HG03108 (cell line): ENCODE data around the gene SPZ1.
"Not testable (repeated sequence)": the region's sequence is repeated elsewhere in the genome, so short reads cannot be mapped to it uniquely, and the experiment has no call there.

Experiments
- ATAC-seq: cut with Tn5 transposase; IDR thresholded peaks from one replicate; pipeline ENCODE4 v1.9.1; 2021; ENCODE audit warnings: moderate library complexity; ENCODE audit not compliant: unreplicated experiment

Gene SPZ1

DNA sequence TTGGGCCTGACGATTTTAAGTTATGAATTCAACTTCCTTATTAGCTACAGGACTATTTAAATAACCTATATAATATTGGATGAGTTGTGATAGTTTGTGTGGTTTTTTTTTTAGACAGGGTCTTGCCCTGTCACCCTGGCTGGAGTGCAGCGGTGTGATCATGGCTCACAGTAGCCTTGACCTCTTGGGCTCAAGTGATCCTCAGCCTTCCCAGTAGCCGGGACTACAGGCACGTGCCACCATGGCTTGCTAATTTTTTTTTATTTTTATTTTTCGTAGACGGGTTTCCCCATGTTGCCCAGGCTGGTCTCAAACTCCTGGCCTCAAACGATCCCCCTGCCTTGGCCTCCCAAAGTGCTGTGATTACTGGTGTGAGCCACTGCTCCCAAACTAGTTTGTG, 17.6 kb downstream of the SPZ1 start:
- ATAC-seq, result no peak

GRCh38 chr5:80339116-80339515, 19.3 kb downstream of the SPZ1 start:
- ATAC-seq, result no peak

GRCh38 chr5:80341016-80341775, 21.4 kb downstream of the SPZ1 start:
- no peak for ATAC-seq

- ATAC-seq, result no peak
Observed at GRCh38 chr5:80343067-80343466, 23.3 kb downstream of the SPZ1 start.

- ATAC-seq, result no peak
Observed at GRCh38 chr5:80346055-80346454, 26.3 kb downstream of the SPZ1 start.

- ATAC-seq, result no peak
Observed at GRCh38 chr5:80348171-80348570, 28.4 kb downstream of the SPZ1 start.

GRCh38 chr5:80351019-80351418, 31.2 kb downstream of the SPZ1 start:
- not testable (repeated sequence) for ATAC-seq

DNA sequence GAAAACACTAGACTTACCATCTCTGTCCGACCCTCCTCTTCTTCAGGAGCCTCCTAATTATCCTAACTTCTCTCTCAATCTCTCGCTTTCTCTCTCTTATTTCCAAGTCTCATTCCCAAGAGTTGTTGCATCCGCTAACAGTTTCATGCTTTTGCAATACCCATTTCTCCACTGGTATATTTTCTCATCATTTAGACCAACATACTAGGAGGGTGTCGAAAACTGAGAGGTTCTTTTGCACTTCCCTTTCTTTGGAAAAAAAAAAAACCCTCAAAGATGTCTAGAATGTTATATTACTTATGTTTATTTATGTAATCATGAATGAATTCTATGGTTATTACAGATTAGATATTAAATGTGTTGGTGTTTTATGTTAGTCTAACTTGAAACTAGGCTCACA, 35.9 kb downstream of the SPZ1 start:
- ATAC-seq, result no peak

DNA sequence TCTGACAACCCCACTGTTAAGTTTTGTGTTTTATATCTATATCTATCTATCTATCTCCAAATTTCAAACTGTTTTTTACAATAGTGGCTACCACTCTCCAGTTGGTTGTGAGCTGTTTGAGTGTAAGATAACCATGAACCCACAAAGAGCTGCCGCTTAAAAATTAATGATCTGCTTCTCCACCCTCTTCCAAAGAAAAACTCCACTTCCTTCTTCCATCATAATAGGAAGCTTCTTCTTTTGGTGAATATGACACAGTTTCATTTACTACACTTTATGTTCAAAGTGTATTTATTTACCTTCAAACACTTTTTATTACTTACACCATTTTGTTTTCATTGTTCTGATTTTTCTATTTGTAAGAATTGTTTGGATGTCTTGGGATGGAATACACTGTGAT, 37.9 kb downstream of the SPZ1 start:
- ATAC-seq, result no peak

DNA sequence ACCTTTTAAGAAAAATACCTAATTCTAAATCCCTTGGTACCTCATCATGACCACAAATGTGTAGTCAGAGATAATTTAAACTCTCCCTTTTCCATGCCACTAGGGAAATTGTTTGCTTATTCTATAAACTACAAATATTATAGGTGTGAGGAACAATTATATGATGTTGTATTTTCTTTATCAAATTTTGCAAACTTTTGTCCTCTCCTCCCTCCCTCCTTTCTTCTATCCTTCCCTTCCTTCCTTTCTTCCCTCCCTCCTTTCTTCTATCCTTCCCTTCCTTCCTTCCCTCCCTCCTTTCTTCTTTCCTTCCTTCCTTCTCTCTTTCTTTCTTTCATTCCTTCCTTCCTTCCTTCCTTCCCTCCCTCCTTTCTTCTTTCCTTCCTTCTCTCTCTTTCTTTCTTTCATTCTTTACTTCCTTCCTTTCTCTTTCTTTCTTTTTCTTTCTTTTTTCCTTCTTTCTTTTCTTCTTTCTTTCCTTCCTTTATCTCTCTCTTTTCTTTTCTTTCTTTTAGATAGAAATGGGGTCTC, 41.2 kb downstream of the SPZ1 start:
- no peak for ATAC-seq

- ATAC-seq, result no peak
Observed at GRCh38 chr5:80364892-80365291, 45.1 kb downstream of the SPZ1 start.

DNA sequence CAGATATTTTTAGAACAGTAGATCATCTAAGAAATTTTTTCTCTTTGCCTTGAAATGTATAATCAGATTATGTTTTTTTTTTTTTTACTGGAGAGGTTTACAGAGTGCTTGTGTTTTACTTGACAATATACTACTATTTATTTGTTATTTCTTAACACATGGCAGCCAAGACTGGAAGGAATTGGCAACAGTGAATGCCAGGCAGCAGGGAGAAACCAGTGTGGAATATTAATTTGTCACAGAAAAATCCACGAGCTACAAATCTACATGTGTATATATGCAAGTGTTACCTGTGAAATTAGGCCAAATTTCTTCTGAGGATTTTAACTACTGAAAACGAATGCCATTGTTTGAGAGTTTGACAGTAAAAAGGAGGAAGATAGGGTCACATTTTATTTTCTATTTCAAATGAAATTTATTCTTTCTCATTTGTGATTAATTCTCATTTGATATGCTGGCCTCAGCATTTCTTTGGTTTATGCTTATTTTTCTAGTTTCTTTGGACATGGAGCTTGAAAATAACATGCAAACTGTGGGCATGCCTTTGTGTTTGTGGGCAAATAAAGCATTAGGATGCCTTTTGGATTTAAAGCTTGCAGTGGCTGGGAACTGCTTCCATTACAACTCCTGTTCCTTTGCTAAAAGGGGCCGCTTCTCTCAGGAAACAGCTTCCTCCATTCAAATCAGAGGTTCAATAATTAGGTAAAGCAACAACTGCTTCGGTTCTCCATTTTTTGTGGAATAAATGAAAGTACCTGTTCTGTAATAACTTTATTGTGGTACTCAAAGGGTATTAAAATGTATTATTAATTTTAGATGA, 49.1 kb downstream of the SPZ1 start:
- no peak for ATAC-seq

- ATAC-seq, result no peak
Observed at GRCh38 chr5:80369521-80369920, 49.7 kb downstream of the SPZ1 start.

DNA sequence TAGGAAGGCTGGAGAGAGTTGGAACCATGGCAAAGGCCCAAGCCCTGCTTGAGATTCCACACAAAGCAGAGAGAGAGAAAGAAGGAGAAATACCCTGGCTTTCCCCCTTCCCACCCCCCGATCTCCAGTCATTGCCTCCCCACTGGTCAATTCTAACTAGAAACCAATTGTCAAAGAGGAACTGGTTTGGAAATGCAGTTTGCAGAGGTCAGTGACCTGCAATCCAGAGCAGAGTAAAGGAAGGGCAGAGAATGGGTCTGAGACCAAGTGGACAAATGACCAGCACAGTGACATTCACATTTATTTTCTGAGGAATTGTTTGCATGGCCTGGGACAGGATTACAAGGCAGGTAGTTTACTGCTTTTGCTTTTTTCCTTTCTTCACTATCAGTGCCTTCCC, 50.6 kb downstream of the SPZ1 start:
- no peak for ATAC-seq
